Neuronal stem cell (in vitro differentiated cells): ENCODE results near the gene CPXM2.

Experiments used
- DNase-seq: peaks from one replicate; pipeline ENCODE4 v3.0.0-alpha.2; 2013; ENCODE audit warnings: low spot score
- H2AFZ ChIP-seq: one replicate; pipeline ENCODE4 v1.6.1; 2013; ENCODE audit warnings: mild to moderate bottlenecking, low read length, inconsistent platforms
- H2AK5ac ChIP-seq: 2 replicates; pipeline ENCODE4 v1.6.1; 2013; ENCODE audit warnings: low read depth, mild to moderate bottlenecking, inconsistent platforms, low read length, moderate library complexity, mixed read lengths
- H2BK120ac ChIP-seq: 2 replicates; pipeline ENCODE4 v1.6.1; 2013; ENCODE audit warnings: low read depth, mild to moderate bottlenecking, inconsistent platforms, low read length, moderate library complexity, mixed read lengths
- H2BK12ac ChIP-seq: one replicate; pipeline ENCODE4 v1.6.1; 2013; ENCODE audit warnings: low read length, inconsistent platforms
- H2BK15ac ChIP-seq: 2 replicates; pipeline ENCODE4 v1.6.1; 2013; ENCODE audit warnings: mild to moderate bottlenecking, low read length, inconsistent platforms, mixed read lengths
- H2BK5ac ChIP-seq: one replicate; pipeline ENCODE4 v1.6.1; 2013; ENCODE audit warnings: inconsistent platforms, mild to moderate bottlenecking, low read length, moderate library complexity
- H3K14ac ChIP-seq: one replicate; pipeline ENCODE4 v1.6.1; 2013; ENCODE audit warnings: low read length, inconsistent platforms
- H3K18ac ChIP-seq: 2 replicates; pipeline ENCODE4 v1.6.1; 2013; ENCODE audit warnings: low read length, inconsistent platforms
- H3K23ac ChIP-seq: 2 replicates; pipeline ENCODE4 v1.6.1; 2013; ENCODE audit warnings: low read depth, mild to moderate bottlenecking, mixed read lengths, low read length, inconsistent platforms; ENCODE audit not compliant: poor library complexity
- H3K27ac ChIP-seq: replicated peaks from 3 replicates; pipeline ENCODE4 v1.5.1; 2013; ENCODE audit warnings: low read length, inconsistent platforms
- H3K27me3 ChIP-seq, 3 experiments: 2 replicates each; pipeline ENCODE4 v1.6.1; 2013; ENCODE audit warnings: low read length in 3 of 3, mild to moderate bottlenecking in 2 of 3, inconsistent platforms in 1 of 3, low read depth in 1 of 3, mixed read lengths in 1 of 3, moderate library complexity in 1 of 3; ENCODE audit not compliant: control insufficient read depth in 3 of 3, insufficient read depth in 3 of 3
- H3K36me3 ChIP-seq, 2 donors: replicated peaks in 1 of 2; 2 replicates each; pipeline ENCODE4 v1.6.1; 2013; ENCODE audit warnings: low read length in 2 of 2; ENCODE audit not compliant: control insufficient read depth in 2 of 2, insufficient read depth in 2 of 2
- H3K4ac ChIP-seq: 2 replicates; pipeline ENCODE4 v1.6.1; 2013; ENCODE audit warnings: inconsistent platforms, mild to moderate bottlenecking, low read length, moderate library complexity
- H3K4me1 ChIP-seq, 2 donors: 1 replicate in 1 of 2; 2 replicates in 1 of 2; pipeline ENCODE4 v1.6.1; 2013; ENCODE audit warnings: low read length in 2 of 2, low read depth in 1 of 2; ENCODE audit not compliant: control insufficient read depth in 2 of 2, insufficient read depth in 1 of 2
- H3K4me2 ChIP-seq: one replicate; pipeline ENCODE4 v1.6.1; 2013; ENCODE audit warnings: mild to moderate bottlenecking, low read length, inconsistent platforms; ENCODE audit not compliant: insufficient read depth, poor library complexity, severe bottlenecking
- H3K4me3 ChIP-seq, 2 donors: 2 replicates each; pipeline ENCODE4 v1.5.1; 2013; ENCODE audit warnings: low read length in 2 of 2, mild to moderate bottlenecking in 2 of 2, inconsistent platforms in 1 of 2, moderate library complexity in 1 of 2
- H3K79me1 ChIP-seq: one replicate; pipeline ENCODE4 v1.6.1; 2013; ENCODE audit warnings: low read depth, mild to moderate bottlenecking, inconsistent platforms, low read length, moderate library complexity
- H3K9ac ChIP-seq: one replicate; pipeline ENCODE4 v1.6.1; 2013; ENCODE audit warnings: mild to moderate bottlenecking, low read depth, low read length, inconsistent platforms; ENCODE audit not compliant: poor library complexity
- H3K9me3 ChIP-seq, 2 donors: replicated peaks in 1 of 2; 2 replicates each; pipeline versions ENCODE3 to v1.6.1; 2013; ENCODE audit warnings: low read length in 2 of 2, mild to moderate bottlenecking in 2 of 2, inconsistent platforms in 1 of 2, low read depth in 1 of 2, mixed read lengths in 1 of 2, moderate library complexity in 1 of 2; ENCODE audit not compliant: control insufficient read depth in 2 of 2, insufficient read depth in 1 of 2
- H4K8ac ChIP-seq: one replicate; pipeline ENCODE4 v1.6.1; 2013; ENCODE audit warnings: low read depth, mild to moderate bottlenecking, inconsistent platforms, low read length, moderate library complexity
- H4K91ac ChIP-seq: one replicate; pipeline ENCODE4 v1.6.1; 2013; ENCODE audit warnings: low read length, low read depth, mild to moderate bottlenecking, inconsistent platforms; ENCODE audit not compliant: poor library complexity
- WGBS, 2 donors: extraction: QIAGEN DNeasy Blood & Tissue Kit; methylation state at CpG; one replicate each; pipeline ENCODE4 v1.1.7; 2013; ENCODE audit warnings: missing lambda C conversion rate in 2 of 2, mixed read lengths in 1 of 2; ENCODE audit not compliant: insufficient read length in 2 of 2, insufficient replicate concordance in 1 of 2; ENCODE audit errors: extremely low coverage in 2 of 2; 5-methylcytosine and 5-hydroxymethylcytosine counted together

The CPXM2 gene

DNA sequence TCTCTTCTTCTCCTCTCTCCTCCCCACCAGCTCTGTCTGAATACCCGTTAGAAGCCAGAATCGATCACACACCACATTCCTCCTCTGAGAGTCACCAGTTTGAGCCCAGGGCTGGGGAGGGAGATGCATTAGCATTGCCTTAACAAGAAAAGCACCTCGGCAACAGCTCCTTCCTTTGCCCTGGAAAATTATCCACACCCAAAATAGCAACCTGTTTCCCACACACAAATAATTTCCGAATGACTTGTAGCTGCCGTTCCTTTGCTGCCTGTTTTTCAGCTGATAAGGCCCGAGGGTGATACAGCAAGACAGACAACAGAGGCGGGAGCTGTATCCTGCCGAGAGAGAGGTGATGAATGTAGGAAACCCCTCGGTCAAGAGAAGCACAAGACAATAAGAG is 91.3 kb downstream of the CPXM2 start:
- Histone ChIP-seq H3K4ac (no peak overlapping the region), H3K36me3 (no peaks in the 10 kb centered on the region), H2BK120ac (no peak overlapping the region), H3K4me3 (no peak overlapping the region), H4K91ac (no peak overlapping the region), H4K8ac (no peak overlapping the region), H3K18ac (no peak overlapping the region), H2AFZ (no peak overlapping the region), H2BK5ac (no peak overlapping the region), H2BK15ac (no peak overlapping the region), H2BK12ac (no peak overlapping the region), H3K4me1 (peaks cover 0 to 5% of the 10 kb centered on the region in 2 donors), H3K4me2 (no peak overlapping the region), H3K27me3 (no peaks in the 10 kb centered on the region), H3K23ac (no peak overlapping the region), H3K27ac (no peak overlapping the region), H2AK5ac (no peak overlapping the region), H3K14ac (no peak overlapping the region), H3K79me1 (no peaks in the 10 kb centered on the region), H3K9me3 (no peaks in the 10 kb centered on the region), H3K9ac (no peak overlapping the region)
- DNase-seq: no peak
- WGBS, 2 donors: no CpG with 5 or more reads among the region's 9 CpGs

DNA sequence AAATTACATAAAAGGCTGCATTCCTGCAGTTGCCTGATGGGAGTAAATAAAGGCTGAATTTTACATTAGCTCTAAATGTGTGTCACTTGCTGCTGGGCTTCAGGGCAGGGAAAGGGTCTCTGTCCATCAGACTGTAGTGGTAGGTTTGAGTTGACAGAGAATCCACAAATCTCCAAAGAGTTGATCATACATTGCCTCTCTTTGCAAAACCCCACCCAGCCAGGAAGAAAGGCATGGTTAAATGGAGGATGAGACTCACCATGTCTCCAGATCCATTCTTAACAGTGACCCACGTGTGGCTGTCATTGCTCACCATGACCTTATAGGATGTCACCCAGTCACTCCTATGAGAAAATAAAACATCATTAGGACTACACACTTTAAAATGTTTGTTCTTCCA is 92.8 kb downstream of the CPXM2 start:
- Histone ChIP-seq H2BK120ac (no peak overlapping the region), H3K36me3 (no peaks in the 10 kb centered on the region), H4K8ac (no peak overlapping the region), H3K4me2 (no peak overlapping the region), H3K79me1 (no peaks in the 10 kb centered on the region), H2AFZ (no peak overlapping the region), H2BK15ac (no peak overlapping the region), H4K91ac (no peak overlapping the region), H3K18ac (no peak overlapping the region), H3K27me3 (no peaks in the 10 kb centered on the region), H3K14ac (no peak overlapping the region), H2BK12ac (no peak overlapping the region), H3K9me3 (no peaks in the 10 kb centered on the region), H3K4ac (no peak overlapping the region), H3K23ac (no peak overlapping the region), H3K9ac (no peak overlapping the region), H3K27ac (no peak overlapping the region), H2AK5ac (no peak overlapping the region), H3K4me1 (peaks cover 0 to 5% of the 10 kb centered on the region in 2 donors), H3K4me3 (no peak overlapping the region), H2BK5ac (no peak overlapping the region)
- no peak for DNase-seq
- WGBS, 2 donors: no CpG with 5 or more reads among the region's 1 CpG

DNA sequence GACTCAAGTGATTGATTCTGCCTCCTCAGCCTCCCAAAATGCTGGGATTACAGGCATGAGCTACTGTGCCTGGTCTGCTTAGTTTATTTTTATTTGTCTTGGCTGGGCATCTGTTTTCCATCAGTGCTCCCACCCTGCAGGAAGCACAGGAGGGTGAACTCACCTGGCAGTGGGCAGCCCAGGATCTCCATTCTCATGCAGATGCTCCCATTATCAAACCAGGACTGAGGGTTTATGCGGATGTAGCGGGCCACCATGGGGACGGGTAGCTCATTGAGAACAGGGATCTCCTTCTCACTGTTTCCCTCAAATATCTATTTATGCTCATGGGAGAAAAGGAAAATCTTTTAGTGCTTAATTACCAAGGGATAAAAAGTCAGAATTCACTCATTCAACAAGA is 93.8 kb downstream of the CPXM2 start:
- Histone ChIP-seq H3K79me1 (no peaks in the 10 kb centered on the region), H3K27ac (no peak overlapping the region), H3K4me3 (no peak overlapping the region), H2BK12ac (no peak overlapping the region), H2AK5ac (no peak overlapping the region), H2AFZ (no peak overlapping the region), H4K8ac (no peak overlapping the region), H3K4me1 (peaks cover 0 to 5% of the 10 kb centered on the region in 2 donors), H3K23ac (no peak overlapping the region), H2BK15ac (no peak overlapping the region), H3K14ac (no peak overlapping the region), H3K27me3 (no peaks in the 10 kb centered on the region), H3K9me3 (no peaks in the 10 kb centered on the region), H3K4ac (no peak overlapping the region), H3K9ac (no peak overlapping the region), H2BK5ac (no peak overlapping the region), H4K91ac (no peak overlapping the region), H3K36me3 (no peaks in the 10 kb centered on the region), H3K18ac (no peak overlapping the region), H2BK120ac (no peak overlapping the region), H3K4me2 (no peak overlapping the region)
- no peak for DNase-seq
- WGBS, 2 donors: no CpG with 5 or more reads among the region's 3 CpGs

DNA sequence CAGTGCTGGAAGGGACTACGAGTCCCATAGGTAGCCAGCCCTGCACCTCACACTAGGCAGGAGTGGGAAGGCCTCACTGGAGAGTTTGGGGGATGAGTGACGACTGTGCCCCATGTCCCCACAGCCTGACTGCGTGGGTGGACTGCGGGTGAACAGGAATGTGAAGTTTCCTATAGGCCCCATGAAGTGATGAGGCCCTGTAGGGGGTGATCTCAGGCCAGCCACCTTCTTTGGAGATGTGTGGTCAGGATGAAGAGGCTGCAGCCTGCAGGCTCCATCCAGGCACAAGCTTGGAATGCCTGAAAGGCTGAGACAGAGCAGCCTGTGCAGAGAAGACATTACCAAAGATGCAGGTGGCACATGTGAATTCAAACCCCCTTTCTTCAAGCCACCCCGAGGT is 94.9 kb downstream of the CPXM2 start:
- Histone ChIP-seq H3K4ac (no peak overlapping the region), H3K79me1 (no peaks in the 10 kb centered on the region), H3K18ac (peak overlapping the region; percentile 40), H2AFZ (no peak overlapping the region), H3K9ac (no peak overlapping the region), H4K8ac (no peak overlapping the region), H2AK5ac (no peak overlapping the region), H3K4me2 (no peak overlapping the region), H3K36me3 (no peaks in the 10 kb centered on the region), H2BK12ac (no peak overlapping the region), H2BK15ac (no peak overlapping the region), H3K4me3 (no peak overlapping the region), H4K91ac (no peak overlapping the region), H2BK120ac (no peak overlapping the region), H3K9me3 (no peaks in the 10 kb centered on the region), H3K27ac (no peak overlapping the region), H3K14ac (no peak overlapping the region), H2BK5ac (no peak overlapping the region), H3K23ac (peak overlapping the region; percentile 12), H3K4me1 (peaks cover 0 to 5% of the 10 kb centered on the region in 2 donors), H3K27me3 (no peaks in the 10 kb centered on the region)
- WGBS, 2 donors: no CpG with 5 or more reads among the region's 5 CpGs
- no peak for DNase-seq
